ENCODE measurements around the gene TBX4. TPM values are rescaled to one million over a fixed set of nuclear protein-coding genes. Genes with fewer than 3 reads are reported as not detected.

TBX4 gene
- total and polyA plus RNA-seq, 9 of the 15 experiments (the other 6 are each of a cell fraction or from before 2014, with no cell fraction given): not detected

DNA sequence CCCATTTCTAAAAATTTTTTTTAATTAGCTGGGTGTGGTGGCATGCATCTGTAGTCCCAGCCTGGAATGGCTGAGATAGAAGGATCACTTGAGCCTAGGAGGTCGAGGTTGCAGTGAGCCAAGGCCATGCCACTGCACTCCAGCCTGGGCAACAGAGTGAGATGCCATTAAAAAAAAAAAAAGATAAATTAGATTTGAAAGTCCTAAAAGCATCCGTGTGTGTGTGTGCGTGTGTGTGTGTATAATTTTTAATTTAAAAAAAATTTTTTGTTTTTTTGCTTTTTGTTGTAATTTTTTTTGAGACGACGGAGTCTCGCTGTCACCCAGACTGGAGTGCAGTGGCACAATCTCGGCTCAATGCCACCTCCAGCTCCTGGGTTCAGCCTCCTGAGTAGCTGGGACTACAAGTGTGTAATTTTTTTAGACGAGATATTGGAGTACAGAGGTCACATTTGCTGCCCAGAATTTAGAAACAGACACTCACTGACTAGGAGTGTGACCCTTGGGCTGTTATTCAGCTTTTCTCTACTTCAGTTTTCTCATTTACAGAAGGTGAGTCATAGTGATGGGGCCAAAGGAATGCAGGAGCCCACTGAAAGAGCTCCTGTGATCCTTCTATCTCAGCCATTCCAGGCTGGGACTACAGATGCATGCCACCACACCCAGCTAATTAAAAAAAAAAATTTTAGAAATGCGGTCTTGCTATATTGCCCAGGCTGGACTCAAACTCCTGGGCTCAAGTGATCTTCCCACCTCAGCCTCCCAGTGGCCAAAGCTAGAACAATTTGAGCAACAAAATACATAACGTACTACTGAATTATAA lies 25.5 kb upstream of the TBX4 start:
- no peak overlapping the region for H3K9ac ChIP-seq (ENCODE audit: insufficient read depth in 1 of 2, low read depth in 2 of 2, low read length in 2 of 2)
- H3K79me2 ChIP-seq (ENCODE audit: control insufficient read depth, insufficient read depth, low read length): no peaks in the 10 kb centered on the region
- H3K9me3 ChIP-seq (replicated peaks; ENCODE audit: control insufficient read depth, insufficient read depth, low read depth, low read length): no peaks in the 10 kb centered on the region
- H3K27ac ChIP-seq (ENCODE audit: extremely low read depth, low read depth, low read length): no peak overlapping the region
- no peaks in the 10 kb centered on the region for H4K20me1 ChIP-seq (replicated peaks; ENCODE audit: control insufficient read depth, insufficient read depth, low read length)
- no peak overlapping the region for H3K4me2 ChIP-seq (ENCODE audit: insufficient read depth, low read length)
- ChIA-PET POLR2A (interaction anchor here (0.6 to 0.9 kb wide), 4 partner anchors 12 to 731 kb away, joined by 3 to 4 read pairs (median 3); no protein-coding TSS in a partner anchor), CTCF (ENCODE audit: low intra/inter-chr PET ratio) (no interaction called here)
- FAIRE-seq (no peak), ATAC-seq (no peak), DNase-seq (ENCODE audit: extremely low read depth in 1 of 4, low spot score in 3 of 4) (no peak)
- 9% methylated on average over 10 of the region's 10 CpGs for WGBS (ENCODE audit: insufficient coverage, low coverage, missing lambda C conversion rate)
- intact Hi-C loops (cut with micrococcal nuclease) (no loop called here), in situ Hi-C loops (cut with MboI) (loop anchor here (10.0 to 25.0 kb wide), 2 partner anchors 418 to 686 kb away; no protein-coding TSS in a partner anchor)
- no peaks in the 10 kb centered on the region for H3K9me1 ChIP-seq (ENCODE audit: control insufficient read depth, insufficient read depth, low read length)
- H2AFZ ChIP-seq (ENCODE audit: low read depth, low read length): no peak overlapping the region
- TF ChIP-seq ZEB2 (IDR thresholded peaks at IDR 0.05): no peak
- TF ChIP-seq, protein P1, sequence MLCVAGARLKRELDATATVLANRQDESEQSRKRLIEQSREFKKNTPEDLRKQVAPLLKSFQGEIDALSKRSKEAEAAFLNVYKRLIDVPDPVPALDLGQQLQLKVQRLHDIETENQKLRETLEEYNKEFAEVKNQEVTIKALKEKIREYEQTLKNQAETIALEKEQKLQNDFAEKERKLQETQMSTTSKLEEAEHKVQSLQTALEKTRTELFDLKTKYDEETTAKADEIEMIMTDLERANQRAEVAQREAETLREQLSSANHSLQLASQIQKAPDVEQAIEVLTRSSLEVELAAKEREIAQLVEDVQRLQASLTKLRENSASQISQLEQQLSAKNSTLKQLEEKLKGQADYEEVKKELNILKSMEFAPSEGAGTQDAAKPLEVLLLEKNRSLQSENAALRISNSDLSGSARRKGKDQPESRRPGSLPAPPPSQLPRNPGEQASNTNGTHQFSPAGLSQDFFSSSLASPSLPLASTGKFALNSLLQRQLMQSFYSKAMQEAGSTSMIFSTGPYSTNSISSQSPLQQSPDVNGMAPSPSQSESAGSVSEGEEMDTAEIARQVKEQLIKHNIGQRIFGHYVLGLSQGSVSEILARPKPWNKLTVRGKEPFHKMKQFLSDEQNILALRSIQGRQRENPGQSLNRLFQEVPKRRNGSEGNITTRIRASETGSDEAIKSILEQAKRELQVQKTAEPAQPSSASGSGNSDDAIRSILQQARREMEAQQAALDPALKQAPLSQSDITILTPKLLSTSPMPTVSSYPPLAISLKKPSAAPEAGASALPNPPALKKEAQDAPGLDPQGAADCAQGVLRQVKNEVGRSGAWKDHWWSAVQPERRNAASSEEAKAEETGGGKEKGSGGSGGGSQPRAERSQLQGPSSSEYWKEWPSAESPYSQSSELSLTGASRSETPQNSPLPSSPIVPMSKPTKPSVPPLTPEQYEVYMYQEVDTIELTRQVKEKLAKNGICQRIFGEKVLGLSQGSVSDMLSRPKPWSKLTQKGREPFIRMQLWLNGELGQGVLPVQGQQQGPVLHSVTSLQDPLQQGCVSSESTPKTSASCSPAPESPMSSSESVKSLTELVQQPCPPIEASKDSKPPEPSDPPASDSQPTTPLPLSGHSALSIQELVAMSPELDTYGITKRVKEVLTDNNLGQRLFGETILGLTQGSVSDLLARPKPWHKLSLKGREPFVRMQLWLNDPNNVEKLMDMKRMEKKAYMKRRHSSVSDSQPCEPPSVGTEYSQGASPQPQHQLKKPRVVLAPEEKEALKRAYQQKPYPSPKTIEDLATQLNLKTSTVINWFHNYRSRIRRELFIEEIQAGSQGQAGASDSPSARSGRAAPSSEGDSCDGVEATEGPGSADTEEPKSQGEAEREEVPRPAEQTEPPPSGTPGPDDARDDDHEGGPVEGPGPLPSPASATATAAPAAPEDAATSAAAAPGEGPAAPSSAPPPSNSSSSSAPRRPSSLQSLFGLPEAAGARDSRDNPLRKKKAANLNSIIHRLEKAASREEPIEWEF (CRISPR knock-in tag; IDR thresholded peaks at IDR 0.05): no peak
- TF ChIP-seq, protein P2, sequence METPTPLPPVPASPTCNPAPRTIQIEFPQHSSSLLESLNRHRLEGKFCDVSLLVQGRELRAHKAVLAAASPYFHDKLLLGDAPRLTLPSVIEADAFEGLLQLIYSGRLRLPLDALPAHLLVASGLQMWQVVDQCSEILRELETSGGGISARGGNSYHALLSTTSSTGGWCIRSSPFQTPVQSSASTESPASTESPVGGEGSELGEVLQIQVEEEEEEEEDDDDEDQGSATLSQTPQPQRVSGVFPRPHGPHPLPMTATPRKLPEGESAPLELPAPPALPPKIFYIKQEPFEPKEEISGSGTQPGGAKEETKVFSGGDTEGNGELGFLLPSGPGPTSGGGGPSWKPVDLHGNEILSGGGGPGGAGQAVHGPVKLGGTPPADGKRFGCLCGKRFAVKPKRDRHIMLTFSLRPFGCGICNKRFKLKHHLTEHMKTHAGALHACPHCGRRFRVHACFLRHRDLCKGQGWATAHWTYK (CRISPR knock-in tag; IDR thresholded peaks at IDR 0.05): no peak
- TF ChIP-seq, protein P3, sequence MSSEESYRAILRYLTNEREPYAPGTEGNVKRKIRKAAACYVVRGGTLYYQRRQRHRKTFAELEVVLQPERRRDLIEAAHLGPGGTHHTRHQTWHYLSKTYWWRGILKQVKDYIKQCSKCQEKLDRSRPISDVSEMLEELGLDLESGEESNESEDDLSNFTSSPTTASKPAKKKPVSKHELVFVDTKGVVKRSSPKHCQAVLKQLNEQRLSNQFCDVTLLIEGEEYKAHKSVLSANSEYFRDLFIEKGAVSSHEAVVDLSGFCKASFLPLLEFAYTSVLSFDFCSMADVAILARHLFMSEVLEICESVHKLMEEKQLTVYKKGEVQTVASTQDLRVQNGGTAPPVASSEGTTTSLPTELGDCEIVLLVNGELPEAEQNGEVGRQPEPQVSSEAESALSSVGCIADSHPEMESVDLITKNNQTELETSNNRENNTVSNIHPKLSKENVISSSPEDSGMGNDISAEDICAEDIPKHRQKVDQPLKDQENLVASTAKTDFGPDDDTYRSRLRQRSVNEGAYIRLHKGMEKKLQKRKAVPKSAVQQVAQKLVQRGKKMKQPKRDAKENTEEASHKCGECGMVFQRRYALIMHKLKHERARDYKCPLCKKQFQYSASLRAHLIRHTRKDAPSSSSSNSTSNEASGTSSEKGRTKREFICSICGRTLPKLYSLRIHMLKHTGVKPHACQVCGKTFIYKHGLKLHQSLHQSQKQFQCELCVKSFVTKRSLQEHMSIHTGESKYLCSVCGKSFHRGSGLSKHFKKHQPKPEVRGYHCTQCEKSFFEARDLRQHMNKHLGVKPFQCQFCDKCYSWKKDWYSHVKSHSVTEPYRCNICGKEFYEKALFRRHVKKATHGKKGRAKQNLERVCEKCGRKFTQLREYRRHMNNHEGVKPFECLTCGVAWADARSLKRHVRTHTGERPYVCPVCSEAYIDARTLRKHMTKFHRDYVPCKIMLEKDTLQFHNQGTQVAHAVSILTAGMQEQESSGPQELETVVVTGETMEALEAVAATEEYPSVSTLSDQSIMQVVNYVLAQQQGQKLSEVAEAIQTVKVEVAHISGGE (CRISPR knock-in tag; IDR thresholded peaks at IDR 0.05): peak in 1 of 3 experiments; percentile 74; a peak in 2 of 6 replicates
- no peak overlapping the region for H3K4me3 ChIP-seq
- H3K36me3 ChIP-seq (ENCODE audit: control insufficient read depth, insufficient read depth, low read length): no peaks in the 10 kb centered on the region
- BruUV-seq (replicated peaks): no TSS peak
- peaks cover 2 to 8% of the 10 kb centered on the region in 2 experiments; a peak in 1 of 5 replicates for H3K27me3 ChIP-seq (ENCODE audit: control insufficient read depth in 2 of 2, insufficient read depth in 2 of 2, low read length in 2 of 2)
- no peaks in the 10 kb centered on the region for H3K4me1 ChIP-seq (replicated peaks in 1 of 2; ENCODE audit: control insufficient read depth in 2 of 2, insufficient read depth in 2 of 2, low read length in 2 of 2)

Data from K562 (cell line).